Medulla oblongata (tissue), 1 donor: Measurements from ENCODE around the gene ELOVL4.
A peak's percentile ranks its signal among the peaks of the same experiment; 100 is the strongest.

Source experiments
- DNase-seq: peaks from one replicate; pipeline ENCODE4 v3.0.0-alpha.2; 2015; ENCODE audit errors: extremely low spot score

Gene ELOVL4

GRCh38 chr6:79947191-79948186, at the start of gene ELOVL4:
TSS of gene ELOVL4 (minus strand) at chr6:79947553. CDS start at chr6:79947279, 274 bp downstream.
- peak; percentile 72 for DNase-seq

- DNase-seq: no peak
These were observed 46.6 kb upstream of the ELOVL4 start for GRCh38 chr6:79993911-79994309.

DNA sequence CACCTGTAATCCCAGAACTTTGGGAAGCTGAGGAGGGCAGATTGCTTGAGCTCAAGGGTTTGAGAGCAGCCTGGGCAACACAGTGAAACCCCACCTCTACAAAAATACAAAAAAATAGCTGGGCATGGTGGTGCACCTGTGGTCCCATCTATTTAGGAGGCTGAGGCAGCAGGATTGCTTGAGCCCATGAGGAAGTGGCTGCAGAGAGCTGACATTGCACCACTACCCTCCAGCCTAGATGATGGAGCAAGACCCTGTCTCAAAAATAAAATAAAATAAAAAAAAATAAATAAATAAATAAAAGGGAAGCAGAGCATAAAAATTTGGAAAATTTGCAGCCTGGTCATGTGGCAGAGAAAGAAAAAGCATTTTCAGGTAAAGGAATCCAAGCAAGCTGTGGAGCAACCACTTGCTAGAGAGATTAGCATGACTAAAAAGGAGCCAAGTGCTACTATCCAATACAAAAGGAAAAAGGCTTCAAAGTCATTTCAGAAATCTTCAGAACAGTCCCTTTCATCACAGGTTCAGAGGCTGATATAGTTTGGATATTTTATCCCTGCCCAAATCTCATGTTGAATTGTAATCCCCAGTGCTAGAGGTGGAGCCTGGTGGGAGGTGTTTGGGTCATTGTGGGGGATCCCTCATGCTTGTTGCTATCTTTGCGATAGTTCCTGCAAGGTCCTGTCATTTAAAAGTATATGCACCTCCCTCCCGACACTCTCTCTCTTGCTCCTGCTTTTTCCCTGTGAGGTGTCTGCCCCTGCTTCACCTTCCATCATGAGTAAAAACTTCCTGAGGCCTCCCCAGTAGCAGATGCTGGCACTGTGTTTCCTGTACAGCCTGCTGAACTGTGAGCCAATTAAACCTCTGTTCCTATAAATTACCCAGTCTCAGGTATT, 45.9 kb upstream of the ELOVL4 start:
- no peak for DNase-seq

GRCh38 chr6:79989641-79990040, 42.3 kb upstream of the ELOVL4 start:
- no peak for DNase-seq

GRCh38 chr6:79985128-79985527, 37.8 kb upstream of the ELOVL4 start:
- DNase-seq: no peak

GRCh38 chr6:79984261-79984660, 36.9 kb upstream of the ELOVL4 start:
- DNase-seq: no peak

- DNase-seq: no peak
These were observed 34.3 kb upstream of the ELOVL4 start for GRCh38 chr6:79981652-79982051.

GRCh38 chr6:79971193-79971592, 23.8 kb upstream of the ELOVL4 start:
- no peak for DNase-seq

- no peak for DNase-seq
These were observed 22.4 kb upstream of the ELOVL4 start for GRCh38 chr6:79969784-79970183.

- no peak for DNase-seq
These were observed 19.8 kb upstream of the ELOVL4 start for GRCh38 chr6:79967178-79967577.

GRCh38 chr6:79964607-79965081, 17.3 kb upstream of the ELOVL4 start:
- no peak for DNase-seq

GRCh38 chr6:79954849-79955248, 7.5 kb upstream of the ELOVL4 start:
- no peak for DNase-seq

DNA sequence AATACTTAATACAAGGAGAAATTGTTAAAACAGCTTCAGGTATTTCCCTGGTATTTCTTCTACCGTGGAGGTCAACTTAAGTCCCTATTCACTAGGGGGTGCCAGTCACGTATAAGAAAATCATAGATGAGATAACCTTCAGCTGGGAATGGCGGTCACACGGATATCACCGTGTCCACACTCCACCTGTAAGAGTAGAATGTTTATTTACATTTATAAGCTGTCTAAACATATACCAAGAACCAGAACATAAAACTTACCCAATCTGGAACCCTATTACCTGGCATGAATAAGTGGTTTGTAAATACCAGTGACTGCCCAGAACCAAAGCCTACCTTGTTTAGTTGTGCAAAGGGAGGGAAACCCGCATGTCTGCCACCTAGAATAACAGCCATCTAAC, 1.9 kb upstream of the ELOVL4 start:
- peak; percentile 75 for DNase-seq

DNA sequence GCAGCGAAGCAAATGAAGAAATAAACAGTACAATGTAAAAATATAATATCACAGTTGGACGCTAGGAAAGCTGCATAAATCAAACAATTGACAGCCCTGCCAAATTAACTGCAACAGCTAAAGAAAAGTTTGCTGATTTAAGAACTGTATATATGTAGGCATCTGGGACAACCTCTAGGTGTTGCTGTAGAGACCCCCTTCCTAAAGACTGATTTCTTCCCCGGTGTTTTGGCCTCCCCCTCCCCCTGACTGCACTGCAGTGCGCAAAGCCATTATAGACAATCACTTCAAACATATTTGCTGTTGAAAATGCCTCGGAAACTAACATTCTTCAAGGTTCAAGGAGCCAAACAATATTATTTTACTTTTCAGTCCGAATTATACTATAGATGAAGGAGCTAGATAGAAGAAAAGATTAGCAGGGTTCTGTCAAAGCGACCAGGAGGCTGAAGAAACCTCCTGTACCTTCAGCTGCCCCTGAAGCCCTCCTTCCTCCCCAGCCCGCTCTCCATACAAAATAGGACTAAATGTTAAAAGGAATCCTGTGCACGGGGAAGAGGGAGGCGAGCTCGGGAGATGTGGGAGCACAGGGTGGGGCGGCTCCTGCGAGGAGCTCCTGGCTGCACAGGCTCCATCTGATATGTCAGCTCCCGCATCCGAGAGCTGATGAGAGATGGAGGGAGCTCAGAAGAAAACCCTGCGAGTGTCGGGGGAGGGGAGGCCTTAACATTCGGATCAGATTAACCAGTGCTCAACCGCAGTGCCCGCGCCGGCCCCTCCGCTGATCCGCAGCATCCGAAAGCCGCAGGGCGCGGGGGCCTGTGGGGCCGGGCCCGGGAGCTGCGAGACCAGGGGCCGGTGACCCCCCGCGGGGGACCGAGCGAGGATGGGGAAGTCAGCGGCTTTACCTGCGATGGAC, 822 bp downstream of the ELOVL4 start:
- peak; percentile 21 for DNase-seq

DNA sequence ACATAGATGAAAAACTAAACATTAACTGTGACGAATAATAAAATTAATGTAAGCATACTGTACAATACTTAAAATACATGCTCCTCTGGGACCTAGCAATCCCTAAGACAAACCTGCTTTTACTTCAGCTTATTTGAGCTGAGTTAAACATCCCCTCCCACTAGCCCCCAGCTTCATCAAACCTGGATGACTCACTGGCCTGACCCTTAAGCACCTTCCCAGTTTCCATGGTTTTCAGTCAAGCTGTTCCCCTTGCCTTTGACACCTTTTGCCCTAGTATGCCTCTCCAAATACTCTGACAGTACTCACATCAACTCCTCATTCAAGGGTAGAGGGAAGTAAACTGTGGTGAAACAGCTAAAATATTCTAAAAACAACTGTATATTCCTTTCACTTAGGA, 4.2 kb downstream of the ELOVL4 start:
- no peak for DNase-seq

DNA sequence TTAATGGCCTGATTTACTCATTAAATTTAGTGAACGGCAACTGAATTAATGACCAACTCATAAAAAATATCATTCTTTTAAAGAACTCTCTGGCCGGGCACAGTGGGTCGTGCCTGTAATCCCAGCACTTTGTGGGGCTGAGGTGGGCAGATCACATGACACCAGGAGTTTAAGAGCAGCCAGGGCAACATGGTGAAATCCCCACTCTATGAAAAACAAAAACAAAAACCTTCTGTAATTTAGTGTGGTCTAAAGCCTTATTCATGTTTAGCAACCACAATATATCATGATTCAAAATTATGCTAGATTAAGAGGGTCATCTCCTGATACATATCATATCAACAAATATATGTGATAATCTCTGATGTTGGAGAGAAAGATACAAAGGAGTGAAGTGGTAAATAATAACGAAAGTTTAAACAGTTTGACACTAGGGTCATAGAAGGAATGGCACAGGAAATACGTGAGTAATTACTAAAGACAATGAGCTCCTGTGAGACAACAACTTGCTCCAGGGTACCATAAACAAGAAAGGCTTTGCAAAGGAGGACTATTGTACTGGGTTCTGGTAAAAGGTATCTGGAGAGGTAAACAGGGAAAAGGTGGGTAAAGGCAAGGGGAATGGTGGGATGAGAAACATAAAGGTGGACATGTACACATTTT, 5.7 kb downstream of the ELOVL4 start:
- no peak for DNase-seq

DNA sequence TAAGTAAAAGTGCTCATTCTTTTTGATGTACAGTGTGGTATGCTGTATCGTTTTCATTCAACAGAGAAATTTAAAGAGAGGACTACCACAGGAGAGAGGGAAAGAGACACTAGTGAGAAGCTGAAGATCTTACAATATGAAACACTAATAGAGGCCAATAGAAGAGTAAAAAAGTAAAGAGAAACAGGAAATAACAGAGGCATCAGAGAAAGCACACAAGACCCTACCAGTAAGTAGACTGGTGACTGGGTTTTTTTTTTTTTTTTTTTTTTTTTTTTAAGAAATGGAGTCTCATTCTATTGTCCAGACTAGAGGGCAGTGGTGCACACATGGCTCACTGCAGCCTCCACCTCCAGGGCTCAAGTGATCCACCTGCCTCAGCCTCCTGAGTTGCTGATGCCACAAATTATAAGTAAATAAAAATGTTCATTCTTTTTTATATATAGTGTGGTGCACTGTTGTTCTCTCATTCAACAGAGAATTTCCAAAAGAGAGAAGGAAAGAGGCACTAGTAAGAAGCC, 18.8 kb downstream of the ELOVL4 start:
- DNase-seq: no peak

GRCh38 chr6:79927758-79928157, 19.6 kb downstream of the ELOVL4 start:
- DNase-seq: no peak

- DNase-seq: no peak
These were observed 24.1 kb downstream of the ELOVL4 start for GRCh38 chr6:79923270-79923669.

- DNase-seq: no peak
These were observed 25.3 kb downstream of the ELOVL4 start for GRCh38 chr6:79922018-79922417.
